Lower leg skin (tissue), 4 donors: ENCODE data around the gene YIPF5. TPM values are rescaled to one million over a fixed set of nuclear protein-coding genes. Genes with fewer than 3 reads are reported as not detected.

Experiments used
- DNase-seq, 2 donors: peaks; one replicate each; pipeline ENCODE4 v3.0.0-alpha.2; 2019; ENCODE audit warnings: low spot score in 2 of 2
- H3K4me3 ChIP-seq: fragments of 200-600 bp; sonication (generic); 2 replicates; pipeline ENCODE4 v1.5.1; 2017; ENCODE audit warnings: mild to moderate bottlenecking, low read depth; ENCODE audit not compliant: poor library complexity, severe bottlenecking
- CTCF ChIP-seq, 3 donors: fragments of 450-650 bp; IDR thresholded peaks; one replicate each; pipeline ENCODE4 v1.5.1; 2016; ENCODE audit warnings: antibody characterized with exemption in 3 of 3, mild to moderate bottlenecking in 3 of 3, moderate library complexity in 2 of 3
- POLR2A ChIP-seq, 2 donors: fragments of 450-650 bp; IDR thresholded peaks; one replicate each; pipeline ENCODE4 v1.6.1; 2016 to 2017; ENCODE audit warnings: antibody characterized with exemption in 2 of 2, mild to moderate bottlenecking in 1 of 2, moderate library complexity in 1 of 2
- WGBS, 2 donors: methylation state at CpG; one replicate each; pipeline ENCODE4 v1.1.5; 2018; 5-methylcytosine and 5-hydroxymethylcytosine counted together
- intact Hi-C: fragments of 100-400 bp; cut with DNase I; formaldehyde crosslinking; loops from one replicate; pipeline ENCODE4 v1.15.0; 2023; ENCODE audit warnings: low total_unique reads
- total RNA-seq, 4 donors: library from RNA; depleted of rRNA; stranded (reverse); fragments of >200 nt; gene quantifications; one replicate each; pipeline ENCODE4 v1.1.0, GENCODE V29; 2016

YIPF5 gene
- total RNA-seq, 4 donors from 2014 or later: 30.4 to 35.0 (median 33.2) TPM

DNA sequence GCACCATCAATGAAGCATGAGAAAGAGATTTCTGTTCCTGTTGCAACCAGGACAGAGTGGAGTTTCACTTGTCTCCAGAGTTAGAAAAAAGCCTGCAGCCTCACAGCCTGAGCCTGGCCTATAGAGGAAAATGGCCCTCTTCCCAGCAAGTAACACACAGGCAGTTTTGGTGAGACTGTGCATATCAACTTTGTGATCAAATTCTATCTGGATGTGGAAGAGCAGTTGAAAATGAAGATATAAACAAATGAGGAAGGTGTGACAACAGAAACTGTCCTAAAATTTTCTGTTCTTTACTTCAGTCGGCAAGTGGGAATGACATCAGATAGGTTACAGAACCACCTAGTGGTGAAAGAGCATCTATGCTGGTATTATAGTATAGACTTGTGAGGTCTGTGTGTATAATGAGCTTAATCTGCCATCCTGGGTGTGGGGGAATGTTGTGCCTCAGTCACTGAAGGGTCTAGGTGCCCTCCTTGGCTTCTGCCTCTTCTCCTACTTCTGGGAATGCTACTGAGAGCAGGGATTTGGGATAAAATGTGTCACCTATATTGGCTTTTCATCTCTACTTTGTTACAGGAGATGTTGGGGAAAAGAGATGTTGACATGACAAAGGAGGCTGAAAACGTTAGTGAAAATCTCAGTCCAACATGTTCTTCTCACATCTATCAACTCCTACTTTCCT is 28.2 kb downstream of the YIPF5 start:
- H3K4me3 ChIP-seq: no peak overlapping the region
- no peak for DNase-seq
- TF ChIP-seq CTCF (IDR thresholded peaks at IDR 0.05) (no peak), POLR2A (IDR thresholded peaks at IDR 0.05) (no peak)
- 9 to 14% methylated on average over 2 of the region's 2 CpGs for WGBS, 2 donors
- intact Hi-C loops: no loop called here

GRCh38 chr5:144141585-144141984 is 28.9 kb downstream of the YIPF5 start:
- no peak overlapping the region for H3K4me3 ChIP-seq
- intact Hi-C loops: no loop called here
- no peak for DNase-seq
- no peak for TF ChIP-seq POLR2A (IDR thresholded peaks at IDR 0.05)
- WGBS, 2 donors: 72 to 88% methylated on average over 2 of the region's 2 CpGs

GRCh38 chr5:144139586-144139985 is 30.9 kb downstream of the YIPF5 start:
- intact Hi-C loops: no loop called here
- DNase-seq: peak in 1 of 2 donors; percentile 66
- whole genome bisulfite sequencing, 2 donors: 48% methylated on average over 5 of the region's 5 CpGs
- TF ChIP-seq CTCF (IDR thresholded peaks at IDR 0.05) (no peak), POLR2A (IDR thresholded peaks at IDR 0.05) (no peak)
- no peak overlapping the region for H3K4me3 ChIP-seq

- 83 to 85% methylated on average over 3 of the region's 3 CpGs for WGBS, 2 donors
- TF ChIP-seq POLR2A (IDR thresholded peaks at IDR 0.05): no peak
- no peak for TF ChIP-seq CTCF (IDR thresholded peaks at IDR 0.05)
- intact Hi-C loops: no loop called here
These were observed 35.2 kb downstream of the YIPF5 start for GRCh38 chr5:144135113-144135762.

GRCh38 chr5:144134194-144134826 is 36.1 kb downstream of the YIPF5 start:
- 91 to 94% methylated on average over 2 of the region's 2 CpGs for WGBS, 2 donors
- no peak for DNase-seq
- H3K4me3 ChIP-seq: no peak overlapping the region
- TF ChIP-seq POLR2A (IDR thresholded peaks at IDR 0.05) (no peak), CTCF (IDR thresholded peaks at IDR 0.05) (no peak)
- intact Hi-C loops: no loop called here

More at GRCh38 chr5:144135113-144135762, 35.2 kb downstream of the YIPF5 start:
- no peak for DNase-seq
- H3K4me3 ChIP-seq: no peak overlapping the region

DNA sequence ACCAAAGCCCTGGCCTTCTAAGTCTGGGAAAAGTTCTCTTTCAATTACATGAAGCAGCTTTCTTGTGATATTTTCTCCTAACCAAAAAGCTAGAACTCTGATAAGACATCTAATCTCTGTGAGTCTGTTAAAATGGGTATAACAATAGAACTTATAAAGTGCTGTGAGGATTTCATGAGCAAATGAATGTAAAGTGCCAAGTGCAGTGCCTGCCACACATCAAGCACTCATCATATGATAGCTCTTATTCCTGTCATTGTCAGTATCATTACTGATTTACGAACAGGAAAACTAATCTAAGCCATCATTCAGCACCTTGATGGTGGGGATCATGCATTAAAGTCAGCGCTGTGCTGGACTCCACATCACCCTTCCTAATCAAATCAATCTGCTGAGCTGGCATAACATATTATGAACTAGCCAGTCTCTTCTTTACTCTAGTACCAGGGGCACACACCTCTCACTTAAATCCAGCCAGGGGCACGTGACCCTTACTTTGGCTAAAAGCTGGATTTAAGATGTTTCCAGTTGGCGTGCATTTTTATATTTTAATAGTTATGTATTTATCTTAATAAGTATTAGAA is 37.3 kb downstream of the YIPF5 start:
- intact Hi-C loops: no loop called here

More for the DNA sequence above, 37.3 kb downstream of the YIPF5 start:
- TF ChIP-seq CTCF (IDR thresholded peaks at IDR 0.05): no peak
- no peak for TF ChIP-seq POLR2A (IDR thresholded peaks at IDR 0.05)
- H3K4me3 ChIP-seq: no peak overlapping the region
- DNase-seq: no peak
- WGBS, 2 donors: 96 to 97% methylated on average over 4 of the region's 4 CpGs
